Esophagus squamous epithelium (tissue), 5 donors: Measurements from ENCODE around the gene SERGEF. TPM values are rescaled to one million over a fixed set of nuclear protein-coding genes. Genes with fewer than 3 reads are reported as not detected.

ENCODE experiments used
- DNase-seq: peaks from one replicate; lab custom pipeline; 2025; lab: John Stamatoyannopoulos, UW
- H3K27ac ChIP-seq, 4 donors: fragments of 200-600 bp; sonication (generic); one replicate each; pipeline ENCODE4 v1.5.1; 2016 to 2019; ENCODE audit warnings: mild to moderate bottlenecking in 1 of 4
- H3K27me3 ChIP-seq, 4 donors: fragments of 200-600 bp; sonication (generic); 1 replicate in 3 of 4; 2 replicates in 1 of 4; pipeline versions ENCODE4 v1.5.1 to v1.6.0; 2017 to 2021; ENCODE audit warnings: antibody characterized with exemption in 1 of 4
- H3K36me3 ChIP-seq, 3 donors: fragments of 200-600 bp; sonication (generic); one replicate each; pipeline ENCODE4 v1.5.1; 2016 to 2019
- H3K4me1 ChIP-seq, 3 donors: fragments of 200-600 bp; sonication (generic); one replicate each; pipeline ENCODE4 v1.5.1; 2017 to 2019
- H3K4me3 ChIP-seq, 4 donors: fragments of 200-600 bp; sonication (generic); 1 replicate in 3 of 4; 2 replicates in 1 of 4; pipeline ENCODE4 v1.5.1; 2016 to 2019; ENCODE audit warnings: mild to moderate bottlenecking in 2 of 4, moderate library complexity in 1 of 4
- H3K9me3 ChIP-seq, 3 donors: fragments of 200-600 bp; sonication (generic); one replicate each; pipeline ENCODE4 v1.5.1; 2016 to 2019
- CTCF ChIP-seq, 6 experiments: fragments of 450-650 bp in 4 of 6; fragments of 200-600 bp in 2 of 6; sonication (generic) in 2 of 6; IDR thresholded peaks; one replicate each; pipeline ENCODE4 v1.5.1; 2016 to 2019; ENCODE audit warnings: antibody characterized with exemption in 6 of 6, mild to moderate bottlenecking in 4 of 6, moderate library complexity in 4 of 6
- POLR2A ChIP-seq, 4 donors: fragments of 450-650 bp; IDR thresholded peaks; one replicate each; pipeline ENCODE4 v1.6.1; 2017; ENCODE audit warnings: antibody characterized with exemption in 4 of 4, mild to moderate bottlenecking in 4 of 4, moderate library complexity in 3 of 4
- WGBS, 2 donors: methylation state at CpG; one replicate each; pipeline ENCODE4 v1.1.5; 2018; 5-methylcytosine and 5-hydroxymethylcytosine counted together
- intact Hi-C: fragments of 100-400 bp; cut with DNase I; formaldehyde crosslinking; loops from one replicate; pipeline ENCODE4 v1.15.0; 2022
- total RNA-seq, 4 donors: library from RNA; depleted of rRNA; stranded (reverse); fragments of >200 nt; gene quantifications; one replicate each; pipeline ENCODE4 v1.1.0, GENCODE V29; 2016
- donor health status: DM: yes; HTN: yes; CAD: no.

Gene SERGEF
- total RNA-seq, 4 donors from 2014 or later: 4.2 to 35.7 (median 13.4) TPM

GRCh38 chr11:17924713-17925112, 88.1 kb downstream of the SERGEF start:
- Histone ChIP-seq H3K4me3 (no peak overlapping the region), H3K27ac (no peak overlapping the region), H3K27me3 (no peaks in the 10 kb centered on the region), H3K9me3 (no peaks in the 10 kb centered on the region), H3K36me3 (peaks cover 0 to 30% (median 0%) of the 10 kb centered on the region in 3 donors), H3K4me1 (peaks cover 0 to 24% (median 0%) of the 10 kb centered on the region in 3 donors)
- intact Hi-C loops: no loop called here
- no peak for TF ChIP-seq POLR2A (IDR thresholded peaks at IDR 0.05)
- TF ChIP-seq CTCF (IDR thresholded peaks at IDR 0.05): no peak
- no peak for DNase-seq
- 72 to 75% methylated on average over 3 of the region's 3 CpGs for WGBS, 2 donors

- intact Hi-C loops: no loop called here
Observed at GRCh38 chr11:17923217-17923616, 89.6 kb downstream of the SERGEF start.

GRCh38 chr11:17922416-17922788, 90.4 kb downstream of the SERGEF start:
- TF ChIP-seq CTCF (IDR thresholded peaks at IDR 0.05): no peak
- no peak for TF ChIP-seq POLR2A (IDR thresholded peaks at IDR 0.05)
- DNase-seq: no peak
- 63 to 67% methylated on average over 2 of the region's 2 CpGs for WGBS, 2 donors
- Histone ChIP-seq H3K36me3 (peaks cover 0 to 42% (median 0%) of the 10 kb centered on the region in 3 donors), H3K9me3 (no peaks in the 10 kb centered on the region), H3K4me3 (no peak overlapping the region), H3K27me3 (no peaks in the 10 kb centered on the region), H3K27ac (no peak overlapping the region), H3K4me1 (peaks cover 0 to 19% (median 0%) of the 10 kb centered on the region in 3 donors)
- intact Hi-C loops: no loop called here

More at GRCh38 chr11:17923217-17923616, 89.6 kb downstream of the SERGEF start:
- peaks cover 0 to 34% (median 0%) of the 10 kb centered on the region in 3 donors for H3K36me3 ChIP-seq
- no peak for DNase-seq
- peaks cover 0 to 23% (median 0%) of the 10 kb centered on the region in 3 donors for H3K4me1 ChIP-seq
- WGBS, 2 donors: 7 to 43% methylated on average over 2 of the region's 3 CpGs
- H3K27ac ChIP-seq: no peak overlapping the region
- no peaks in the 10 kb centered on the region for H3K9me3 ChIP-seq
- H3K27me3 ChIP-seq: no peaks in the 10 kb centered on the region
- TF ChIP-seq CTCF (IDR thresholded peaks at IDR 0.05) (no peak), POLR2A (IDR thresholded peaks at IDR 0.05) (no peak)
- no peak overlapping the region for H3K4me3 ChIP-seq

- DNase-seq: no peak
- TF ChIP-seq POLR2A (IDR thresholded peaks at IDR 0.05): no peak
- no peak for TF ChIP-seq CTCF (IDR thresholded peaks at IDR 0.05)
- intact Hi-C loops: no loop called here
- peaks cover 0 to 14% (median 0%) of the 10 kb centered on the region in 3 donors for H3K4me1 ChIP-seq
- H3K27ac ChIP-seq: no peak overlapping the region
- H3K9me3 ChIP-seq: no peaks in the 10 kb centered on the region
- H3K36me3 ChIP-seq: peaks cover 0 to 45% (median 0%) of the 10 kb centered on the region in 3 donors
- no peak overlapping the region for H3K4me3 ChIP-seq
- H3K27me3 ChIP-seq: no peaks in the 10 kb centered on the region
- 46 to 52% methylated on average over 4 of the region's 4 CpGs for WGBS, 2 donors
Observed at GRCh38 chr11:17921659-17922415, 91.0 kb downstream of the SERGEF start.

- H3K9me3 ChIP-seq: no peaks in the 10 kb centered on the region
- H3K4me3 ChIP-seq: no peak overlapping the region
- no peak for DNase-seq
- H3K27me3 ChIP-seq: no peaks in the 10 kb centered on the region
- H3K4me1 ChIP-seq: peaks cover 0 to 7% (median 0%) of the 10 kb centered on the region in 3 donors
- peaks cover 0 to 35% (median 0%) of the 10 kb centered on the region in 3 donors for H3K36me3 ChIP-seq
- intact Hi-C loops: no loop called here
- TF ChIP-seq CTCF (IDR thresholded peaks at IDR 0.05): no peak
- TF ChIP-seq POLR2A (IDR thresholded peaks at IDR 0.05): no peak
- H3K27ac ChIP-seq: no peak overlapping the region
- WGBS, 2 donors: 78 to 100% methylated on average over 1 of the region's 1 CpG
Observed at GRCh38 chr11:17918049-17918605, 94.7 kb downstream of the SERGEF start.
